HepG2 (cell line): Measurements from ENCODE around the gene CCDC183.

Source experiments
- BCL3 ChIP-seq: sonication (generic); formaldehyde crosslinking; IDR thresholded peaks from 2 replicates; pipeline ENCODE4 v1.5.1; 2020; ENCODE audit warnings: mild to moderate bottlenecking, missing genetic modification reagents, moderate library complexity
- EP300 ChIP-seq, 3 experiments: sonication (generic) in 1 of 3; formaldehyde crosslinking in 1 of 3; IDR thresholded peaks; 2 replicates each; pipeline versions ENCODE4 v1.5.1 to v1.6.1; 2011 to 2020; ENCODE audit warnings: low read depth in 2 of 3, low read length in 2 of 3, borderline replicate concordance in 1 of 3, improper control_type of control experiment in 1 of 3, mild to moderate bottlenecking in 1 of 3, missing genetic modification reagents in 1 of 3, moderate library complexity in 1 of 3
- FOXA3 ChIP-seq: IDR thresholded peaks from 2 replicates; pipeline ENCODE4 v1.6.1; 2016; ENCODE audit warnings: missing genetic modification reagents, missing compliant biosample characterization
- HNRNPH1 ChIP-seq: fragments of 200-400 bp; formaldehyde crosslinking; optimal IDR thresholded peaks from 2 replicates; pipeline ENCODE3; 2017; ENCODE audit warnings: mild to moderate bottlenecking, low read depth, low read length
- MYNN ChIP-seq: sonication (generic); formaldehyde crosslinking; IDR thresholded peaks from 2 replicates; pipeline ENCODE4 v1.4.0; 2020; ENCODE audit warnings: mild to moderate bottlenecking, low read depth, missing genetic modification reagents
- RAD21 ChIP-seq: fragments of 450-650 bp; formaldehyde crosslinking; IDR thresholded peaks from 2 replicates; pipeline ENCODE4 v1.5.0; 2020; ENCODE audit warnings: mild to moderate bottlenecking
- SP2 ChIP-seq: sonication (generic); formaldehyde crosslinking; IDR thresholded peaks from 2 replicates; pipeline ENCODE4 v1.5.1; 2020; ENCODE audit warnings: mild to moderate bottlenecking, missing genetic modification reagents
- TAF1 ChIP-seq: sonication (generic); formaldehyde crosslinking; IDR thresholded peaks from 2 replicates; pipeline ENCODE4 v1.4.0; 2020; ENCODE audit warnings: missing genetic modification reagents
- ZC3H13 ChIP-seq: sonication (generic); formaldehyde crosslinking; IDR thresholded peaks from 2 replicates; pipeline ENCODE4 v1.8.1; 2023; ENCODE audit warnings: mild to moderate bottlenecking, missing genetic modification reagents, moderate library complexity
- ZNF225 ChIP-seq: sonication (generic); formaldehyde crosslinking; IDR thresholded peaks from 2 replicates; pipeline ENCODE4 v1.4.0; 2020; ENCODE audit warnings: mild to moderate bottlenecking, missing genetic modification reagents
- ZNF282 ChIP-seq: fragments of 450-650 bp; IDR thresholded peaks from 2 replicates; pipeline ENCODE4 v1.6.1; 2018; ENCODE audit not compliant: partially characterized antibody

DNA sequence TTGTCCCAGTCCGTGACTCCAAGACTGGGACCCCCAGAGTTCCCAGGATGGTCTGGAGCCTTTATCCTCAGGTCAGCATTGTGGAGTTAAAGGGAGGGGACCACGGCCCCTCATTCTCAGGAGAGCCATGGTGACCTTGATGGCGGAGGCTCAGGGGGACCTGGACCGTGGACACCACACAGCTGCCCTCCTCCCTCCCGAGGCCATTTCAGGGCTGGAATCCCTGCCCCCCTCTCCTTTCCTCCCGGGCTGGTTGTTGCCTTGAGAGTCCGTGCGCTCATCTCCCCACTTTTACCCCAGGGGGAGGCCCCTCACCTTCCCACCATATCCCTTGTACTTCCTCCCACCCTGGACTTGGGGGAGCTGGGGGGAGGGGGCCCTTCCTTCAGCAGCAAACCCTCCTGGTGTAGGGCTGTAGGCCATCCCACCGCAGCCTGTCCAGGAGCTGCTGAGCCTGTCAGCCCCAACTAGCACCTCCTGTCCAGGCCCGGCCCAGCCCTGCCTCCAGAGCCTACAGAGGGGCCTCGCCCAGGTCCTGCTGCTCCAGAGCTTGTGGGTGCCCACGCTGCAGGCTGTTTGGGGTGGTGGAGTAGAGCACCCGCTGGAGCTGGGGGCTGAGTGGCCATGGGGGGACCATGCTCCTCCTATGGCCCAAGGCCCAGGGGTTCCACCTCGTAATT, 31.8 kb downstream of the CCDC183 start:
- TF ChIP-seq ZNF225 (CRISPR knock-in tag) (no peak), ZC3H13 (no peak), SP2 (CRISPR knock-in tag) (no peak), BCL3 (CRISPR knock-in tag) (no peak), TAF1 (CRISPR knock-in tag) (no peak), ZNF282 (no peak), EP300 (IDR thresholded peaks at IDR 0.05; ENCODE audit: low read depth in 2 of 2, low read length in 2 of 2) (no peak), EP300 (CRISPR knock-in tag; IDR thresholded peaks at IDR 0.05; ENCODE audit: borderline replicate concordance) (no peak), HNRNPH1 (no peak), MYNN (CRISPR knock-in tag) (no peak), RAD21 (CRISPR knock-in tag) (no peak), FOXA3 (CRISPR knock-in tag) (no peak)
